GM13976 (cell line): ENCODE measurements around the gene PRPS1L1.

Source experiments
- DNase-seq: peaks from one replicate; pipeline ENCODE4 v3.0.0; 2012; ENCODE audit warnings: low spot score
- CTCF ChIP-seq: IDR thresholded peaks from 2 replicates; pipeline ENCODE4 v1.5.1; 2012; ENCODE audit warnings: borderline replicate concordance, mild to moderate bottlenecking; ENCODE audit not compliant: insufficient read depth; ENCODE audit errors: extremely low read depth, missing control alignments, control extremely low read depth
- in situ Hi-C: fragments of 300-500 bp; cut with MboI; formaldehyde crosslinking; loops from one replicate; pipeline ENCODE4 v1.12.0; 2022; ENCODE audit warnings: low sequenced_read_pairs, mixed read lengths, inconsistent platforms; ENCODE audit not compliant: unreplicated experiment

PRPS1L1 gene

DNA sequence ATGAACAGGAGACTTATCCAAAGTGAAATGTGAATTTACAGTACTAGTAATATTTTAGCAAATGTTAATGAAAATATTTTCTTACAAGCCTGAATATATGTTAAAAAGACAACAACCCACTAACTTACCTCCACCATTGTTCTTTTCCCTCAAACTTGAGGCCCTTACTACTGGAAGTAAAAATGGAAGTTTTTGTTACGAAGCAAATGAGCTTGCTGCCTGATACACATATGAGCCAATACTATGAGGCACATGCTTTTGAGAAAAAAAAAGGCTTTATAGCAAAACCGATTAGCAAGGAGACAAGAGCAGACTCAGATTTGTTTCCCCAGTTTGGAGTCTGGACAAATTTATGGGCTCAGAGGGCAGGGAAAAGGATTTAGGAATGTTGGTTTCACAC, 29.0 kb downstream of the PRPS1L1 start:
- DNase-seq = no peak
- TF ChIP-seq CTCF = no peak
- in situ Hi-C loops = no loop called here

DNA sequence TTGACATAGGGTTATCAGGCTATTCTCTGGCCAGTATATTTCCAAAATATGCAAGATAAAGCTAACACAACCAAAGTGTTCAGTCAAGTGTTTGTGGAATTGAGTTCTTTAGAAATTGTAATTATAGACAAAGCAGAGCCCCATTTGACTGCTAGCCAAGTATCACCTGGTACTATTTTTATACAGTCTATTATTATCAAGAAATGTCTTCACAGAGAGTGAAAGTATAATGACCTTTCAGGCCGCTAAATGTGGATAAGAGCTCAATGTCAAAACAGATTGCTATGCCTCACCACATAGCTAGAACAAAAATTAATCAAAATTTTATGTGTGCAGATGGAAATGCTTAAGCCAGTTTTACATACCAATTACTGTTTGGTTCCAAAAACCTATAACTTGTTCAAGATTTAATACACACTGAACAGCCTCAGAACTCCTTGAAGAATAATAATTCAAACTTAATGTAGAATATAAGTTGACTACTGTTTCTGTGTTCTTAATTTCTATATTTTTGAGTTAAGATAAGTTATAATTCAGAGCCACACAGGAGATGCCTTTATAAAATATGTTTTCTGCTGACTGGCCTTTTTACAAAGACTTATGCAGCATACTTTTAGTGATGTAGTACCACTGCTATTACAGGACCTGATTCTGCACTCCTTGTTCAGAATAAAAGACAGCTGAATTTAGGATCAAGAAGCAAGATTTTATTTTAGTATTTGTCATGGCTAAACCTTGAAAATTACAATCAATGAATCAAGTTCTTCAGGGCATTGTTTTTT, 31.0 kb downstream of the PRPS1L1 start:
- no peak for TF ChIP-seq CTCF
- in situ Hi-C loops = no loop called here
- DNase-seq = no peak

- no peak for TF ChIP-seq CTCF
- in situ Hi-C loops = no loop called here
- DNase-seq = no peak
Measured at GRCh38 chr7:17996040-17996439, 31.6 kb downstream of the PRPS1L1 start.

DNA sequence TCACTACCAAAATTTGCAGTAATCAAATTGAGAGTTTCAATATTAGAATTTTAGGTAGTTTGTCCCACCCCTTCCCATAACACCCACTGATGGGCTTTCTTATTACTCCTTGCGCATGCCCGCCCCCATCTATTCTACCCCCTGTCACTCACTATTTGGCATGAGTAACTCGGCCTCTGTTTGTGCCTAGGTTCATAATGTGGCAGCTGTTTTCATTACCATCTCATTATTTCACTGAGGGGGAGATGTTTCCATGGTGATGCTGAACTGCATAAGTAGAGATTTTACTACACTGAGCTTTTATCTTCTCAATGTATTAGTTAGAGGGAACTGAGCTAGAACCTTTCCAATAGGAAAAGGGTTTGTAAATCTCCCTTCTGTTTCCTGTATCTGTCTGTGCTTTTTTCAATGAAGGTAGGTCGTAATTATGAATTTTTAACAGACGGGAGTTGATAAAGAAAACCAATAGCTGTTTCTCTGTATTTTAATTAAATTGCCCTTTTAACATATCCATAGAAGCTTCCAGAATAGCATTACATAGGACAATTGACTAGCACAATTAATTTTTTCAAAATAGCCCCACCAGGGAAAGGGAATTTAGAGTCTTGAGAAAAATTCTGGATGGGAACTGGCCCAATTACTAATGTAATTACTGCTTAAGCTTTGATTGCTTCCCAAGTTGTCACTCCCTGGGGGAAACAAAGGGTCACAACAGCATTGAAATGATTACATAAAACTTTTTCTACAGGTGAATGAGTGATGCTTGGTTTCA, 33.4 kb downstream of the PRPS1L1 start:
- no peak for DNase-seq
- no peak for TF ChIP-seq CTCF
- in situ Hi-C loops = no loop called here

DNA sequence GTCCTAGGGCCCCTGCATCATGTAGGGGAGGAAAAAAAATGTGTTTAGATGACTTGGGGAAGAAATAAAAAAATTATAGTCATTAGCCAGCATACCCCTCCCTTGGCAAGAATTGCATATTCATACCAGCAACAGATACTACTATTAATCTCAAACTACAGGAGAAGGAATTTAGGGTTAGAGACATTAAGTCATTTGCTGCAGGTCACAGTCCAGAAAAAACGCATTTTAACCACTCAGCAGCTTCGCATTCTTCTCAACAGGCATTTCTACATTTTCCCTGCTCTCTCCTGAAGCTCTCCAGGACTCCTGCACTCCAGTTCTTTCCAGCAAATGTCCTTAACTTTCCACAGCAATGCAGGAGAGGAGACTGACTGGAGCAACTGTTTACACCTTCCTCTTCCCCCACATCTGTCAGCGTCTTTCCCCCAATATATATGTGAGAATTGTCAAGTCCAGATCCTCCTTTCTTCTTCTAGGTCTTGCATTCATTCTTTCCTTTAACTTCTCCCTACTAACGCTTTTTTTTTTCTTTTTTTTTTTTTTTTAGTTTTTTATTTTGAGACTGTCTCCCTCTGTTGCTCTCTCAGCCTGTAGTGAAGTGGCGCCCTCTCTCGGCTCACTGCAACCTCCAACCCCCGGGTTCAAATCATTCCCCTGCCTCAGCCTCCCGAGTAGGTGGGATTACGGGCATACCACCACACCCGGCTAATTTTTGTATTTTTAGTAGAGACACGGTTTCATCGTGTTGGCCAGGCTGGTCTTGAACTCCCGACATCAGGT, 35.6 kb downstream of the PRPS1L1 start:
- TF ChIP-seq CTCF = peak; percentile 12
- DNase-seq = no peak
- in situ Hi-C loops = no loop called here

GRCh38 chr7:17990761-17991160, 36.9 kb downstream of the PRPS1L1 start:
- in situ Hi-C loops = no loop called here
- no peak for TF ChIP-seq CTCF
- DNase-seq = no peak
